IMR-90 (cell line): ENCODE measurements around the gene CYRIA. TPM values are rescaled to one million over a fixed set of nuclear protein-coding genes. Genes with fewer than 3 reads are reported as not detected.

Experiments
- ATAC-seq: fragments of 200-7000 bp; cut with Tn5 transposase; 2 replicates; pipeline ENCODE4 v1.9.1; 2020; ENCODE audit warnings: low read depth, mild to moderate bottlenecking, moderate library complexity
- BruUV-seq: library from RNA; stranded (reverse); fragments of 400-500 nt; replicated peaks from 2 replicates; lab custom pipeline; 2021; lab: Mats Ljungman, UMichigan
- CTCF ChIA-PET: fragments of 300-600 bp; formaldehyde crosslinking; extraction: SDS; loops from one replicate; lab custom pipeline; 2021; ENCODE audit warnings: antibody characterized with exemption; lab: Yijun Ruan, JAX
- POLR2A ChIA-PET: fragments of 300-600 bp; sonication (Branson Sonifier 250); formaldehyde crosslinking; loops from one replicate; lab custom pipeline; 2022; ENCODE audit warnings: antibody characterized with exemption; ENCODE audit not compliant: unreplicated experiment; lab: Charles Lee
- DNase-seq: peaks from one replicate; pipeline ENCODE4 v3.0.0; 2013
- H2AFZ ChIP-seq: replicated peaks from 2 replicates; pipeline ENCODE3; 2013; ENCODE audit warnings: low read length, mild to moderate bottlenecking; ENCODE audit not compliant: poor library complexity
- H2AK5ac ChIP-seq: 2 replicates; pipeline ENCODE4 v1.6.1; 2013; ENCODE audit warnings: low read depth, low read length, inconsistent platforms
- H2AK9ac ChIP-seq: replicated peaks from 2 replicates; pipeline ENCODE3; 2013; ENCODE audit warnings: mild to moderate bottlenecking, low read depth, low read length, moderate library complexity; ENCODE audit not compliant: poor library complexity
- H2BK120ac ChIP-seq: 2 replicates; pipeline ENCODE4 v1.6.1; 2013; ENCODE audit warnings: low read depth, low read length, inconsistent platforms
- H2BK15ac ChIP-seq: 3 replicates; pipeline ENCODE4 v1.6.1; 2013; ENCODE audit warnings: low read depth, low read length, inconsistent platforms
- H2BK20ac ChIP-seq: 2 replicates; pipeline ENCODE4 v1.6.1; 2013; ENCODE audit warnings: low read depth, mild to moderate bottlenecking, inconsistent platforms, low read length, moderate library complexity
- H2BK5ac ChIP-seq: 2 replicates; pipeline ENCODE4 v1.6.1; 2013; ENCODE audit warnings: mild to moderate bottlenecking, low read depth, low read length, inconsistent platforms; ENCODE audit not compliant: poor library complexity, severe bottlenecking
- H3K14ac ChIP-seq: replicated peaks from 2 replicates; pipeline ENCODE4 v1.6.1; 2013; ENCODE audit warnings: low read depth, low read length, inconsistent platforms
- H3K18ac ChIP-seq: 2 replicates; pipeline ENCODE4 v1.6.1; 2013; ENCODE audit warnings: low read depth, low read length, control low read depth
- H3K23ac ChIP-seq: 2 replicates; pipeline ENCODE4 v1.6.1; 2013; ENCODE audit warnings: low read depth, low read length, inconsistent platforms
- H3K27ac ChIP-seq: 2 replicates; pipeline ENCODE4 v1.5.1; 2013; ENCODE audit warnings: mild to moderate bottlenecking, control low read depth, low read length; ENCODE audit not compliant: insufficient read depth
- H3K27me3 ChIP-seq: 2 replicates; pipeline ENCODE4 v1.6.1; 2013; ENCODE audit warnings: low read length; ENCODE audit not compliant: control insufficient read depth, insufficient read depth
- H3K36me3 ChIP-seq: 2 replicates; pipeline ENCODE4 v1.6.1; 2013; ENCODE audit warnings: low read length, mixed read lengths; ENCODE audit not compliant: control insufficient read depth, insufficient read depth
- H3K4ac ChIP-seq: 2 replicates; pipeline ENCODE4 v1.6.1; 2013; ENCODE audit warnings: low read depth, low read length, inconsistent platforms
- H3K4me1 ChIP-seq: 2 replicates; pipeline ENCODE4 v1.6.1; 2013; ENCODE audit warnings: low read length, mixed read lengths; ENCODE audit not compliant: control insufficient read depth, insufficient read depth
- H3K4me2 ChIP-seq: 2 replicates; pipeline ENCODE4 v1.6.1; 2013; ENCODE audit warnings: low read depth, mild to moderate bottlenecking, control low read depth, low read length, moderate library complexity
- H3K4me3 ChIP-seq: 2 replicates; pipeline ENCODE4 v1.5.1; 2013; ENCODE audit warnings: low read depth, mild to moderate bottlenecking, control low read depth, low read length, moderate library complexity; ENCODE audit not compliant: insufficient read depth
- H3K56ac ChIP-seq: 2 replicates; pipeline ENCODE4 v1.6.1; 2013; ENCODE audit warnings: low read length, inconsistent platforms; ENCODE audit not compliant: insufficient read depth; ENCODE audit errors: extremely low read depth
- H3K79me1 ChIP-seq, 2 experiments: 2 replicates each; pipeline ENCODE4 v1.6.1; 2013; ENCODE audit warnings: low read length in 2 of 2, inconsistent platforms in 1 of 2, low read depth in 1 of 2
- H3K9ac ChIP-seq: 2 replicates; pipeline ENCODE4 v1.6.1; 2013; ENCODE audit warnings: low read depth, low read length, control low read depth
- H3K9me1 ChIP-seq: 2 replicates; pipeline ENCODE4 v1.6.1; 2013; ENCODE audit warnings: low read length, inconsistent platforms; ENCODE audit not compliant: insufficient read depth
- H3K9me3 ChIP-seq: 2 replicates; pipeline ENCODE4 v1.6.1; 2013; ENCODE audit warnings: low read length; ENCODE audit not compliant: control insufficient read depth, insufficient read depth
- H4K20me1 ChIP-seq: 2 replicates; pipeline ENCODE4 v1.6.1; 2013; ENCODE audit warnings: low read length, inconsistent platforms; ENCODE audit not compliant: insufficient read depth
- H4K5ac ChIP-seq: 2 replicates; pipeline ENCODE4 v1.6.1; 2013; ENCODE audit warnings: mild to moderate bottlenecking, low read depth, low read length, control low read depth
- H4K8ac ChIP-seq, 2 experiments: 2 replicates each; pipeline ENCODE4 v1.6.1; 2013; ENCODE audit warnings: low read depth in 2 of 2, low read length in 2 of 2, control low read depth in 1 of 2, inconsistent platforms in 1 of 2
- H4K91ac ChIP-seq: 2 replicates; pipeline ENCODE4 v1.6.1; 2013; ENCODE audit warnings: low read depth, low read length, inconsistent platforms; ENCODE audit not compliant: insufficient read depth
- CHD1 ChIP-seq: IDR thresholded peaks from 2 replicates; pipeline ENCODE4 v1.6.1; 2012; ENCODE audit warnings: low read depth, low read length, improper control_type of control experiment
- CTCF ChIP-seq: conservative IDR thresholded peaks from 2 replicates; pipeline ENCODE4 v1.5.1; 2012; ENCODE audit warnings: mild to moderate bottlenecking, low read depth, low read length, improper control_type of control experiment
- ELK1 ChIP-seq: fragments of 150-350 bp; IDR thresholded peaks from 2 replicates; pipeline ENCODE4 v1.6.1; 2016; ENCODE audit warnings: low read depth, mild to moderate bottlenecking, low read length, moderate library complexity, borderline replicate concordance
- MAZ ChIP-seq: IDR thresholded peaks from 2 replicates; pipeline ENCODE4 v1.6.1; 2012; ENCODE audit warnings: low read depth, mild to moderate bottlenecking, low read length, improper control_type of control experiment, moderate library complexity, borderline replicate concordance
- NFE2L2 ChIP-seq: fragments of 150-350 bp; IDR thresholded peaks from 2 replicates; pipeline ENCODE4 v1.6.1; 2016; ENCODE audit warnings: low read depth, mild to moderate bottlenecking, low read length
- POLR2A ChIP-seq: IDR thresholded peaks from 2 replicates; pipeline ENCODE4 v1.6.1; 2012; ENCODE audit warnings: mild to moderate bottlenecking, low read depth, low read length
- RFX5 ChIP-seq: IDR thresholded peaks from 2 replicates; pipeline ENCODE4 v1.8.0; 2012; ENCODE audit warnings: low read depth, mild to moderate bottlenecking, low read length, moderate library complexity
- SMC3 ChIP-seq: fragments of 150-350 bp; IDR thresholded peaks from 2 replicates; pipeline ENCODE4 v1.6.1; 2016; ENCODE audit warnings: low read depth, mild to moderate bottlenecking, antibody characterized with exemption, low read length, moderate library complexity
- WGBS, 2 experiments: methylation state at CpG; one replicate each; pipeline versions ENCODE4 v1.1.5 to v1.1.7; 2013; ENCODE audit warnings: missing lambda C conversion rate in 2 of 2; ENCODE audit not compliant: insufficient read length in 1 of 2; ENCODE audit errors: extremely low coverage in 2 of 2; 5-methylcytosine and 5-hydroxymethylcytosine counted together
- dilution Hi-C: fragments of 300-500 bp; cut with HindIII; formaldehyde crosslinking; loops from one replicate; pipeline ENCODE4 v1.14.3; 2018; ENCODE audit warnings: low sequenced_read_pairs; ENCODE audit not compliant: unreplicated experiment
- in situ Hi-C: fragments of 300-500 bp; cut with MboI; formaldehyde crosslinking; loops from 3 replicates; pipeline ENCODE4 v1.14.3; 2019; ENCODE audit warnings: low sequenced_read_pairs, inconsistent platforms, mixed read lengths
- intact Hi-C: fragments of 100-400 bp; cut with micrococcal nuclease; formaldehyde crosslinking; loops from 2 replicates; pipeline ENCODE4 v1.10.0; 2022
- polyA plus RNA-seq, 3 experiments: library from polyadenylated mRNA; depleted of rRNA; stranded (reverse); fragments of >200 nt; gene quantifications; 2 replicates each; pipeline ENCODE4 v1.2.3, GENCODE V29; 2012; ENCODE audit warnings: low replicate concordance in 1 of 3
- total RNA-seq: library from RNA; depleted of rRNA; stranded (reverse); fragments of >200 nt; gene quantifications from 2 replicates; pipeline ENCODE4 v1.2.3, GENCODE V29; 2012

Gene CYRIA
- total and polyA plus RNA-seq, 2 of the 4 experiments (the other 2 are of a cell fraction), result 1.7 to 3.8 TPM

GRCh38 chr2:16647992-16648617, 17.5 kb downstream of the CYRIA start:
- Histone ChIP-seq H4K91ac (no peak overlapping the region), H2AFZ (no peak overlapping the region), H3K4me1 (peaks cover 24% of the 10 kb centered on the region), H3K27me3 (no peaks in the 10 kb centered on the region), H4K5ac (no peak overlapping the region), H3K4ac (no peak overlapping the region), H2BK120ac (no peak overlapping the region), H3K9me3 (no peaks in the 10 kb centered on the region), H3K14ac (no peak overlapping the region), H3K79me1 (peaks cover 2% of the 10 kb centered on the region in 2 experiments; a peak in 1 of 4 replicates), H2BK15ac (no peak overlapping the region), H3K9ac (no peak overlapping the region), H3K27ac (no peak overlapping the region), H2AK5ac (no peak overlapping the region), H4K8ac (no peak overlapping the region), H3K36me3 (0 out of 2 replicates have a peak, but pooled peaks cover 1% of the 10 kb centered on the region), H3K4me3 (no peak overlapping the region), H4K20me1 (no peaks in the 10 kb centered on the region; the same call in 1 of the 2 replicates), H3K56ac (no peak overlapping the region), H3K23ac (no peak overlapping the region), H2BK20ac (no peak overlapping the region), H3K18ac (no peak overlapping the region), H3K9me1 (peaks cover 9% of the 10 kb centered on the region; the same call in 1 of the 2 replicates), H2BK5ac (no peak overlapping the region), H3K4me2 (no peak overlapping the region), H2AK9ac (no peak overlapping the region)
- CTCF ChIA-PET, result no interaction called here
- intact Hi-C loops, result no loop called here
- ATAC-seq (no peak), DNase-seq (no peak)
- in situ Hi-C loops, result no loop called here
- dilution Hi-C loops, result no loop called here
- BruUV-seq, result no TSS peak
- no peak for TF ChIP-seq NFE2L2
- TF ChIP-seq RFX5, result no peak
- no peak for TF ChIP-seq CHD1
- TF ChIP-seq ELK1, result no peak
- TF ChIP-seq POLR2A, result no peak
- TF ChIP-seq MAZ, result no peak
- no peak for TF ChIP-seq SMC3
- no peak for TF ChIP-seq CTCF
- no CpG with 5 or more reads among the region's 2 CpGs for WGBS, 2 experiments
- POLR2A ChIA-PET, result no interaction called here
